ENCODE data around the gene SGSM2.

Gene SGSM2

DNA sequence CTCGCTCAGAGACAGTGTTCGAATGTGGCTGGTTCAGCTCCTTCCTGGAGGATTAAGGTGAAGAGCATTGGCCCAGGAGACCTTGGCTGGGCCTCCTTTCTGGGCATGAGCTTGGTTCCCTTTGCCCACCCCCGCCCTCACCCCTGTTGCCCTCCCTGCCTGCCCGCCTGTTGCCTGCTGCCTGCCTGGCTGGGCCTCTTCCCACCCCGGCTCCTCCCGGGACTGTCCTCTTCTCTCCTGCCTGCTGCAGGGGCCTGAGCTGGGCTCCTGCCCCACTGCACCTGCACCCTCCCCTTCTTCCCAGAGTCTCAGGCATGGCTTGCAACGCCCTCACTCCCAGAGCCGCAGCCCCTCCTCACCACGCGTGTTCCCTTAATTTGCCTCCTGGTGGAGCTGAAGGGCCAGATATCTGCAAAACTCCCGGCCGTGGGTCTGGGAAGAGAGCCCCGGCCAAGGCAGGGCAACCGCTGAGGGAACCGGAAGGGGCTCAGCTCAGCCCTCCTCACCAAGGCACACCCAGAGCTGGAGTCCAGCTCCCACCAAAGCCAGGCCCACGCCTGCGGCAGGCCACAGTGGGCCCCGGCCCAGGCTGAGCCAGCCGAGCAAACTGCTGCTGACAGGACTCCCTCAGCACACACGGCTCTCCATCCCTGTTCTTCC is 32.4 kb downstream of the SGSM2 start:
- Histone ChIP-seq H3K36me3 (ENCODE audit: control insufficient read depth, low read length) (no peaks in the 10 kb centered on the region), H3F3A (ENCODE audit: control insufficient read depth, insufficient read depth) (no peaks in the 10 kb centered on the region), H4K20me1 (ENCODE audit: control insufficient read depth, insufficient read depth, low read depth, low read length) (no peaks in the 10 kb centered on the region), H3K79me2 (ENCODE audit: control insufficient read depth, low read length) (no peaks in the 10 kb centered on the region), H3K4me2 (ENCODE audit: low read length) (no peak overlapping the region), H3K27ac (ENCODE audit: low read depth, low read length) (no peak overlapping the region), H3K9me3 (ENCODE audit: control insufficient read depth, insufficient read depth, low read length) (no peaks in the 10 kb centered on the region), H3K4me1 (ENCODE audit: control insufficient read depth, low read length) (no peaks in the 10 kb centered on the region), H3K27me3 (ENCODE audit: control insufficient read depth, low read length) (no peaks in the 10 kb centered on the region), H3K4me3 (ENCODE audit: low read length) (no peak overlapping the region), H3K9me2 (replicated peaks; ENCODE audit: control insufficient read depth, low read length) (no peaks in the 10 kb centered on the region)
- TF ChIP-seq EZH2phosphoT487 (IDR thresholded peaks at IDR 0.05; ENCODE audit: borderline replicate concordance, low read length) = no peak
- TF ChIP-seq, protein P1, sequence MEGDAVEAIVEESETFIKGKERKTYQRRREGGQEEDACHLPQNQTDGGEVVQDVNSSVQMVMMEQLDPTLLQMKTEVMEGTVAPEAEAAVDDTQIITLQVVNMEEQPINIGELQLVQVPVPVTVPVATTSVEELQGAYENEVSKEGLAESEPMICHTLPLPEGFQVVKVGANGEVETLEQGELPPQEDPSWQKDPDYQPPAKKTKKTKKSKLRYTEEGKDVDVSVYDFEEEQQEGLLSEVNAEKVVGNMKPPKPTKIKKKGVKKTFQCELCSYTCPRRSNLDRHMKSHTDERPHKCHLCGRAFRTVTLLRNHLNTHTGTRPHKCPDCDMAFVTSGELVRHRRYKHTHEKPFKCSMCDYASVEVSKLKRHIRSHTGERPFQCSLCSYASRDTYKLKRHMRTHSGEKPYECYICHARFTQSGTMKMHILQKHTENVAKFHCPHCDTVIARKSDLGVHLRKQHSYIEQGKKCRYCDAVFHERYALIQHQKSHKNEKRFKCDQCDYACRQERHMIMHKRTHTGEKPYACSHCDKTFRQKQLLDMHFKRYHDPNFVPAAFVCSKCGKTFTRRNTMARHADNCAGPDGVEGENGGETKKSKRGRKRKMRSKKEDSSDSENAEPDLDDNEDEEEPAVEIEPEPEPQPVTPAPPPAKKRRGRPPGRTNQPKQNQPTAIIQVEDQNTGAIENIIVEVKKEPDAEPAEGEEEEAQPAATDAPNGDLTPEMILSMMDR (IDR thresholded peaks at IDR 0.05; ENCODE audit: low read depth, low read length, poor library complexity, severe bottlenecking) = no peak

- Histone ChIP-seq H3K9me3 (ENCODE audit: control insufficient read depth, insufficient read depth, low read length) (no peaks in the 10 kb centered on the region), H3K36me3 (ENCODE audit: control insufficient read depth, low read length) (no peaks in the 10 kb centered on the region), H3F3A (ENCODE audit: control insufficient read depth, insufficient read depth) (no peaks in the 10 kb centered on the region), H3K27ac (ENCODE audit: low read depth, low read length) (no peak overlapping the region), H4K20me1 (ENCODE audit: control insufficient read depth, insufficient read depth, low read depth, low read length) (no peaks in the 10 kb centered on the region), H3K4me3 (ENCODE audit: low read length) (no peak overlapping the region), H3K27me3 (ENCODE audit: control insufficient read depth, low read length) (no peaks in the 10 kb centered on the region), H3K79me2 (ENCODE audit: control insufficient read depth, low read length) (no peaks in the 10 kb centered on the region), H3K4me1 (ENCODE audit: control insufficient read depth, low read length) (no peaks in the 10 kb centered on the region), H3K9me2 (replicated peaks; ENCODE audit: control insufficient read depth, low read length) (no peaks in the 10 kb centered on the region), H3K4me2 (ENCODE audit: low read length) (no peak overlapping the region)
- no peak for TF ChIP-seq EZH2phosphoT487 (IDR thresholded peaks at IDR 0.05; ENCODE audit: borderline replicate concordance, low read length)
- TF ChIP-seq, protein P1 (IDR thresholded peaks at IDR 0.05; ENCODE audit: low read depth, low read length, poor library complexity, severe bottlenecking) = no peak
These were observed 32.9 kb downstream of the SGSM2 start for GRCh38 chr17:2370211-2370589.

DNA sequence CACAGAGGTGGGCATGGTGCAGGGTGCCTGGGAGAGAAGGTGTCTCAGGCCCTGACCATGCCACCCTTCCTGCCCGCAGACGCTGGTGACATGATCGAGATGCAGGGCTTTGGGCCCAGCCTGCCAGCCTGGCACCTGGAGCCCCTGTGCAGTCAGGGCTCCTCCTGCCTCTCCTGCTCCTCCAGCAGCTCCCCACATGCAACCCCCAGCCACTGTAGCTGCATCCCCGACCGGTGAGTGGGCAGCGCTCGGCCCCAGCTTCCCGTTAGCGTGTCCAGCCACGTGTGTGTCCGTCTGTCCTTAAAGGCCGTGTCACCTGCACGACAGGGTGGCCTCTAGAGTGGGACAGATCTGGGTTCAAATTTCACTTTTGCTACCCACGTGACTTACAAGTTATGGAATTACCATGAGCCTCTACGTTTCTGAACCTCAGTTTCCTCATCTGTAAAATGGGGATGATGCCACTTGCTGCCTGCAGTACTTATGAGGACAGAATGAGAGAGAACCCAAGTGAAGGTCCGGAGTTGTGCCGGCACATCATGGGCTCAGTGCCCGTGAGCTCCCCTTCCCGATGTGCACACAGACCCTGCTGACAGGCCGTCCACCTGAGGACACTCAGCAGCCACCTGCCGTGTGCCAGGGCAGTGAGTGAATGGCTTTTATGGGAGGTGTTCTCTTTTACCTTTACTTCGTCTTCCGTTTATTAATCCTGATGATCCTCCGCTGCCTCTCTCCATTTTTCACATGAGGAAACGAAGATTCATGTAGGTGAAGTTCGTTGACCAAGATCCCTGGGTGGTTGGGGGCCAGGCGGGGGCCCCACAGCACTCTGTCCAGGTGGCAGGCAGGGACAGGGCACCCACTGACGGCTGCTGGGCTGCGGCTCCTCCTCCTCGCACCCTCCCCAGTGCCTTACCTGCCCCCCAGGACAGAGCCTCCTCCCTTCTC is 34.2 kb downstream of the SGSM2 start:
- H4K20me1 ChIP-seq (ENCODE audit: control insufficient read depth, insufficient read depth, low read depth, low read length) = no peaks in the 10 kb centered on the region
- no peak overlapping the region for H3K4me3 ChIP-seq (ENCODE audit: low read length)
- H3K9me3 ChIP-seq (ENCODE audit: control insufficient read depth, insufficient read depth, low read length) = no peaks in the 10 kb centered on the region
- H3K4me1 ChIP-seq (ENCODE audit: control insufficient read depth, low read length) = no peaks in the 10 kb centered on the region
- H3K27ac ChIP-seq (ENCODE audit: low read depth, low read length) = no peak overlapping the region
- no peaks in the 10 kb centered on the region for H3K36me3 ChIP-seq (ENCODE audit: control insufficient read depth, low read length)
- H3K27me3 ChIP-seq (ENCODE audit: control insufficient read depth, low read length) = no peaks in the 10 kb centered on the region
- TF ChIP-seq EZH2phosphoT487 (IDR thresholded peaks at IDR 0.05; ENCODE audit: borderline replicate concordance, low read length) = no peak
- TF ChIP-seq, protein P1 (IDR thresholded peaks at IDR 0.05; ENCODE audit: low read depth, low read length, poor library complexity, severe bottlenecking) = no peak
- H3K9me2 ChIP-seq (replicated peaks; ENCODE audit: control insufficient read depth, low read length) = no peaks in the 10 kb centered on the region
- H3K79me2 ChIP-seq (ENCODE audit: control insufficient read depth, low read length) = no peaks in the 10 kb centered on the region
- H3F3A ChIP-seq (ENCODE audit: control insufficient read depth, insufficient read depth) = no peaks in the 10 kb centered on the region
- H3K4me2 ChIP-seq (ENCODE audit: low read length) = no peak overlapping the region
